ENCODE data around the gene PIEZO2. TPM values are rescaled to one million over a fixed set of nuclear protein-coding genes. Genes with fewer than 3 reads are reported as not detected.

PIEZO2 gene
- total RNA-seq, 1 experiment from 2014 or later: 0.57 TPM

DNA sequence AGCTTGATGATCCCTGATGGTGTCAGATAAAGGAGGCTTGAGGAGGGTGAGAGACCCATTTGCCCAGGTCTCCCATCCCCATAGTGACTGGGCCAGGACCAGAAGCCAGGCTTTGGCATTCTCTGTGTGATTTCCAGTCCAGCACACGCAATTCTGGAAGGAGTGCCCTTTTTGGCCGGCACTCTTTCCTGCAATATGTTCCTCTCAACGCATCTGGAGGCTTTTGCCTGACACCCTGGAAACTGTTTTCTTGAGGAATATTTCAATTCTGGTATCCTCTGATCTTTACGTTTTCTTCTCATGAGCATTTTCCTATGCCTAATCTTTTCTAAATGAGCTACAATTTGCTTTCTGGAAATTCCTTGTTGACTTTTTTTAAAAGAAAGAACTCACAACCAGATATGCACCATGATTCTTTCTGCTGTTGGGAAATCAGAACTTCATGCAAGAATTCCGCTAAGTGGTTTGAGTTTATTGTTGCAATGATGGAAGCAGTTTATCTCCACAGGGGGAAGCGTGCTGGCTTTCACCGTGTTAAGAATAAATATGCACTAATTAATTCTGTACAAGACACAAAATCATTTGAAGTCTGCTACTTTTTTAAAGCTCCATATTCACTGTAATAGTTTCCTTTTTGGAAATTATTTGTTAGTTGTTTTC, 479.8 kb downstream of the PIEZO2 start:
- ATAC-seq (no peak), DNase-seq (ENCODE audit: low read depth, low spot score) (no peak)
- ChIA-PET POLR2A (no interaction called here), CTCF (interaction anchor here (0.6 kb wide), 1 partner anchor 290 kb away, joined by 6 read pairs; no protein-coding TSS in a partner anchor)
- Histone ChIP-seq H3K27me3 (ENCODE audit: control insufficient read depth, insufficient read depth, low read length) (peaks cover 3% of the 10 kb centered on the region; the same call in 1 of the 2 replicates), H3K9me3 (ENCODE audit: control insufficient read depth, insufficient read depth, low read depth, low read length) (no peaks in the 10 kb centered on the region), H3K4me3 (ENCODE audit: low read depth in 2 of 2, low read length in 2 of 2) (no peak overlapping the region), H3K36me3 (ENCODE audit: control insufficient read depth, insufficient read depth, low read length) (no peaks in the 10 kb centered on the region), H3K4me1 (ENCODE audit: control insufficient read depth, insufficient read depth, low read length) (no peaks in the 10 kb centered on the region), H3K27ac (ENCODE audit: low read length) (no peak overlapping the region)
- intact Hi-C loops (cut with micrococcal nuclease; ENCODE audit: unreplicated experiment): no loop called here
- BruUV-seq (replicated peaks): no TSS peak
- in situ Hi-C loops (cut with HindIII; ENCODE audit: low pct_unique_long_range_greater_than_20kb, low sequenced_read_pairs): no loop called here
- no peak for TF ChIP-seq POLR2AphosphoS5 (IDR thresholded peaks at IDR 0.05; ENCODE audit: low read depth, low read length)
- TF ChIP-seq, protein P1, sequence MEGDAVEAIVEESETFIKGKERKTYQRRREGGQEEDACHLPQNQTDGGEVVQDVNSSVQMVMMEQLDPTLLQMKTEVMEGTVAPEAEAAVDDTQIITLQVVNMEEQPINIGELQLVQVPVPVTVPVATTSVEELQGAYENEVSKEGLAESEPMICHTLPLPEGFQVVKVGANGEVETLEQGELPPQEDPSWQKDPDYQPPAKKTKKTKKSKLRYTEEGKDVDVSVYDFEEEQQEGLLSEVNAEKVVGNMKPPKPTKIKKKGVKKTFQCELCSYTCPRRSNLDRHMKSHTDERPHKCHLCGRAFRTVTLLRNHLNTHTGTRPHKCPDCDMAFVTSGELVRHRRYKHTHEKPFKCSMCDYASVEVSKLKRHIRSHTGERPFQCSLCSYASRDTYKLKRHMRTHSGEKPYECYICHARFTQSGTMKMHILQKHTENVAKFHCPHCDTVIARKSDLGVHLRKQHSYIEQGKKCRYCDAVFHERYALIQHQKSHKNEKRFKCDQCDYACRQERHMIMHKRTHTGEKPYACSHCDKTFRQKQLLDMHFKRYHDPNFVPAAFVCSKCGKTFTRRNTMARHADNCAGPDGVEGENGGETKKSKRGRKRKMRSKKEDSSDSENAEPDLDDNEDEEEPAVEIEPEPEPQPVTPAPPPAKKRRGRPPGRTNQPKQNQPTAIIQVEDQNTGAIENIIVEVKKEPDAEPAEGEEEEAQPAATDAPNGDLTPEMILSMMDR (IDR thresholded peaks at IDR 0.05): no peak
- TF ChIP-seq, protein P2, sequence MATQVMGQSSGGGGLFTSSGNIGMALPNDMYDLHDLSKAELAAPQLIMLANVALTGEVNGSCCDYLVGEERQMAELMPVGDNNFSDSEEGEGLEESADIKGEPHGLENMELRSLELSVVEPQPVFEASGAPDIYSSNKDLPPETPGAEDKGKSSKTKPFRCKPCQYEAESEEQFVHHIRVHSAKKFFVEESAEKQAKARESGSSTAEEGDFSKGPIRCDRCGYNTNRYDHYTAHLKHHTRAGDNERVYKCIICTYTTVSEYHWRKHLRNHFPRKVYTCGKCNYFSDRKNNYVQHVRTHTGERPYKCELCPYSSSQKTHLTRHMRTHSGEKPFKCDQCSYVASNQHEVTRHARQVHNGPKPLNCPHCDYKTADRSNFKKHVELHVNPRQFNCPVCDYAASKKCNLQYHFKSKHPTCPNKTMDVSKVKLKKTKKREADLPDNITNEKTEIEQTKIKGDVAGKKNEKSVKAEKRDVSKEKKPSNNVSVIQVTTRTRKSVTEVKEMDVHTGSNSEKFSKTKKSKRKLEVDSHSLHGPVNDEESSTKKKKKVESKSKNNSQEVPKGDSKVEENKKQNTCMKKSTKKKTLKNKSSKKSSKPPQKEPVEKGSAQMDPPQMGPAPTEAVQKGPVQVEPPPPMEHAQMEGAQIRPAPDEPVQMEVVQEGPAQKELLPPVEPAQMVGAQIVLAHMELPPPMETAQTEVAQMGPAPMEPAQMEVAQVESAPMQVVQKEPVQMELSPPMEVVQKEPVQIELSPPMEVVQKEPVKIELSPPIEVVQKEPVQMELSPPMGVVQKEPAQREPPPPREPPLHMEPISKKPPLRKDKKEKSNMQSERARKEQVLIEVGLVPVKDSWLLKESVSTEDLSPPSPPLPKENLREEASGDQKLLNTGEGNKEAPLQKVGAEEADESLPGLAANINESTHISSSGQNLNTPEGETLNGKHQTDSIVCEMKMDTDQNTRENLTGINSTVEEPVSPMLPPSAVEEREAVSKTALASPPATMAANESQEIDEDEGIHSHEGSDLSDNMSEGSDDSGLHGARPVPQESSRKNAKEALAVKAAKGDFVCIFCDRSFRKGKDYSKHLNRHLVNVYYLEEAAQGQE (IDR thresholded peaks at IDR 0.05; ENCODE audit: insufficient read depth in 1 of 2, low read depth in 2 of 2, low read length in 1 of 2): no peak
- no peak for TF ChIP-seq TCF7L2 (IDR thresholded peaks at IDR 0.05; ENCODE audit: low read depth, low read length)
- TF ChIP-seq SIN3A (IDR thresholded peaks at IDR 0.05; ENCODE audit: borderline replicate concordance, insufficient read depth, low read depth, low read length): no peak

DNA sequence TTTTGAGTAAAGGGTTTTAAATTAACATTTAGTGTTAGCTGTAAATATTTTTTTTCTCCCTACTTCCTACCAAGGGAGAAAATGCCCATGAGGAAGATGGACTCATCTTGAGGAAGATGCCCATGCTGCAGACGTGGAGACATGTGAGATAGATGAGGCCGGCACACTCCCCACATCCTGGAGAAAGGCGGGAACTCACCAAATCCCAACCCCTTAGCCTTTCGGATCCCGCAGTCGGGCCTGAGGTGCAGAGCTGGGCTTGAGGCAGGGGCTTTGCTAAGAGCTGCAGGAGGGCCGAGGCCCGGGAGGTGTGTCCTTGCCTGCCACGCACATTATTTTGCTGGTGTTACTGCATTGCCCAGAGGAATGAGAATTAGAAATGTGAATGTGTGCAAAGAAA, 485.6 kb downstream of the PIEZO2 start:
- BruUV-seq (replicated peaks): no TSS peak
- no peak for DNase-seq (ENCODE audit: low read depth, low spot score)
- H3K4me1 ChIP-seq (ENCODE audit: control insufficient read depth, insufficient read depth, low read length): no peaks in the 10 kb centered on the region
- no peaks in the 10 kb centered on the region for H3K27me3 ChIP-seq (ENCODE audit: control insufficient read depth, insufficient read depth, low read length)
- no peaks in the 10 kb centered on the region for H3K9me3 ChIP-seq (ENCODE audit: control insufficient read depth, insufficient read depth, low read depth, low read length)
- POLR2A ChIA-PET: no interaction called here
- no peak overlapping the region for H3K4me3 ChIP-seq (ENCODE audit: low read depth in 2 of 2, low read length in 2 of 2)
- no peaks in the 10 kb centered on the region for H3K36me3 ChIP-seq (ENCODE audit: control insufficient read depth, insufficient read depth, low read length)
- no peak for TF ChIP-seq SIN3A (IDR thresholded peaks at IDR 0.05; ENCODE audit: borderline replicate concordance, insufficient read depth, low read depth, low read length)
- TF ChIP-seq, protein P1 (IDR thresholded peaks at IDR 0.05): no peak
- no peak for TF ChIP-seq TCF7L2 (IDR thresholded peaks at IDR 0.05; ENCODE audit: low read depth, low read length)
- TF ChIP-seq, protein P2 (IDR thresholded peaks at IDR 0.05; ENCODE audit: insufficient read depth in 1 of 2, low read depth in 2 of 2, low read length in 1 of 2): no peak
- no peak for ATAC-seq
- intact Hi-C loops (cut with micrococcal nuclease; ENCODE audit: unreplicated experiment): no loop called here
- H3K27ac ChIP-seq (ENCODE audit: low read length): no peak overlapping the region
- CTCF ChIA-PET: no interaction called here
- in situ Hi-C loops (cut with HindIII; ENCODE audit: low pct_unique_long_range_greater_than_20kb, low sequenced_read_pairs): no loop called here

Measured in Panc1 (cell line).